ENCODE measurements around the gene TUBAL3.
"Not testable (repeated sequence)": the region's sequence is repeated elsewhere in the genome, so short reads cannot be mapped to it uniquely, and the experiment has no call there.

GRCh38 chr10:5380395-5380794, 24.2 kb downstream of the TUBAL3 start:
- not testable (repeated sequence) for TF ChIP-seq POLR2A, MYC (IDR thresholded peaks at IDR 0.05; ENCODE audit: low read depth, low read length)
- TF ChIP-seq, protein P1, sequence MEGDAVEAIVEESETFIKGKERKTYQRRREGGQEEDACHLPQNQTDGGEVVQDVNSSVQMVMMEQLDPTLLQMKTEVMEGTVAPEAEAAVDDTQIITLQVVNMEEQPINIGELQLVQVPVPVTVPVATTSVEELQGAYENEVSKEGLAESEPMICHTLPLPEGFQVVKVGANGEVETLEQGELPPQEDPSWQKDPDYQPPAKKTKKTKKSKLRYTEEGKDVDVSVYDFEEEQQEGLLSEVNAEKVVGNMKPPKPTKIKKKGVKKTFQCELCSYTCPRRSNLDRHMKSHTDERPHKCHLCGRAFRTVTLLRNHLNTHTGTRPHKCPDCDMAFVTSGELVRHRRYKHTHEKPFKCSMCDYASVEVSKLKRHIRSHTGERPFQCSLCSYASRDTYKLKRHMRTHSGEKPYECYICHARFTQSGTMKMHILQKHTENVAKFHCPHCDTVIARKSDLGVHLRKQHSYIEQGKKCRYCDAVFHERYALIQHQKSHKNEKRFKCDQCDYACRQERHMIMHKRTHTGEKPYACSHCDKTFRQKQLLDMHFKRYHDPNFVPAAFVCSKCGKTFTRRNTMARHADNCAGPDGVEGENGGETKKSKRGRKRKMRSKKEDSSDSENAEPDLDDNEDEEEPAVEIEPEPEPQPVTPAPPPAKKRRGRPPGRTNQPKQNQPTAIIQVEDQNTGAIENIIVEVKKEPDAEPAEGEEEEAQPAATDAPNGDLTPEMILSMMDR (IDR thresholded peaks at IDR 0.05; ENCODE audit: extremely low read depth in 1 of 2, insufficient read depth in 1 of 2, low read depth in 1 of 2, low read length in 2 of 2): not testable (repeated sequence)

Data from endothelial cell of umbilical vein (primary cell).